Measurements from ENCODE around the gene NCOA3.

NCOA3 gene

DNA sequence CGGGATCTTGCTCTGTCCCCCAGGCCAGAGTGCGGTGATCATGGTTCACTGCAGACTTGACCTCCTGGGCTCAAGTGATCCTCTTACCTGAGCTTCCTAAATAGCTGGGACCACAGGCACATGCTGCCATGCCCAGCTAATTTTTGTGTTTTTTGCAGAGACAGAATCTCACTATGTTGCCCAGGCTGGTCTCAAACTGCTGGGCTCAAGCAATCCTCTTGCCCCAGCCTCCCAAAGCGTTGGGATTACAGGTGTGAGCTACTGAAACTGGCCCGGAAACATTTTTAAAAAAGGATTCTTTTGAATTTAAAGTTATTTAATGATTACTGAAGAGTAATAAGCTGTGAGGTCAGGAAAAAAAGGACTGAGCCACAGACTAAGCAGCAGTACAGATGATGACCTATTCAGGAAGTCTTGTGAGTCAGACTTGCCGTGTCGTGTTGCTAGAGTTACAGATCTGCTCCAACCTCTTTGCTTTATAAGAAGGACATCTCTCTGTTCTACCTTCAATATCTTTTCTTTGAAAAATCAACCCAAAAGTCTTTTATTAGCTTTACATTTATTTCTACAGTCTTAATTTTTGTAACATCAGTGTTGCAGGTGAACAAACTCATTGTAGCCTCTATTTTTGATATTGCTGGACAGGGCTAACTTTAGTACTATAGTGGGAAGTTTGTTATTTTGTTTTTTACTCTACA lies 108.7 kb downstream of the NCOA3 start:
- Histone ChIP-seq H2BK15ac (ENCODE audit: low read depth, poor library complexity, severe bottlenecking) (peak overlapping the region; percentile 96), H3K4me3 (ENCODE audit: insufficient read depth in 1 of 2, low read depth in 1 of 2, low read length in 2 of 2) (no peak overlapping the region), H3K23ac (ENCODE audit: low read length in 2 of 2) (no peak overlapping the region), H4K8ac (ENCODE audit: low read length) (no peak overlapping the region), H3K27ac (ENCODE audit: low read length, poor library complexity, severe bottlenecking) (peak overlapping the region; percentile 73), H3K4ac (ENCODE audit: low read depth in 1 of 2, low read length in 2 of 2) (peak overlapping the region in 1 of 2 experiments; percentile 54), H3K18ac (ENCODE audit: low read depth in 1 of 2, low read length in 2 of 2) (peak overlapping the region; percentile 70 to 88), H3K36me3 (ENCODE audit: control insufficient read depth in 1 of 2, insufficient read depth in 2 of 2, low read depth in 1 of 2, low read length in 2 of 2) (peaks cover 2 to 7% of the 10 kb centered on the region in 2 experiments), H3K9ac (ENCODE audit: low read length) (peak overlapping the region; percentile 87), H3K14ac (ENCODE audit: low read length in 2 of 2) (no peak overlapping the region), H4K91ac (ENCODE audit: low read length) (no peak overlapping the region), H3K27me3 (ENCODE audit: control insufficient read depth in 1 of 2, insufficient read depth in 1 of 2, low read length in 2 of 2) (no peaks in the 10 kb centered on the region), H2BK120ac (ENCODE audit: low read depth, low read length) (peak overlapping the region; percentile 49), H3K79me1 (replicated peaks; ENCODE audit: low read length, poor library complexity, severe bottlenecking) (peaks cover 23% of the 10 kb centered on the region), H3K4me1 (ENCODE audit: control insufficient read depth, insufficient read depth, low read depth, low read length) (peaks cover 4% of the 10 kb centered on the region), H2AK5ac (ENCODE audit: low read length, severe bottlenecking) (no peak overlapping the region), H2BK12ac (ENCODE audit: low read length in 2 of 2) (peak overlapping the region; percentile 77 to 86), H3K9me3 (ENCODE audit: control insufficient read depth, low read length) (no peaks in the 10 kb centered on the region), H3K4me2 (ENCODE audit: low read length, poor library complexity, severe bottlenecking) (no peak overlapping the region), H2BK5ac (ENCODE audit: low read depth, low read length, poor library complexity, severe bottlenecking) (no peak overlapping the region), H2AFZ (ENCODE audit: low read depth, low read length) (no peak overlapping the region)
- 41% methylated on average over 6 of the region's 6 CpGs for WGBS
- peak; percentile 94 for DNase-seq

DNA sequence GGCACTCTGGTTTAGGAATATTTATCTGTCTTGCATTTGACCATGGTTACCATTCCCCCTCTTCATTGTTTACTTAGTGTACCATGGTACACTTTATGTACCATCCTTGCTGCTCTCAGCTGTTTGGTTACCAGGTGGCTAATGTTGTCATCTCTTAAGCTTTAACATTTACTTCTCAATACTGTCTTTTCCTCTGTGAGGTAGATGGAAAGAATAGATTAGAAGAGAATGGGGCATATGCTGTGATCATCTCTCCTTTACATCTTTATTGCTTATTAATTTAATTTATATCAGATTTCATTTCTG lies 109.2 kb downstream of the NCOA3 start:
- Histone ChIP-seq H3K27ac (ENCODE audit: low read length, poor library complexity, severe bottlenecking) (no peak overlapping the region), H3K27me3 (ENCODE audit: control insufficient read depth in 1 of 2, insufficient read depth in 1 of 2, low read length in 2 of 2) (no peaks in the 10 kb centered on the region), H3K9ac (ENCODE audit: low read length) (peak overlapping the region; percentile 87), H3K36me3 (ENCODE audit: control insufficient read depth in 1 of 2, insufficient read depth in 2 of 2, low read depth in 1 of 2, low read length in 2 of 2) (peaks cover 2 to 6% of the 10 kb centered on the region in 2 experiments), H3K9me3 (ENCODE audit: control insufficient read depth, low read length) (no peaks in the 10 kb centered on the region), H3K18ac (ENCODE audit: low read depth in 1 of 2, low read length in 2 of 2) (no peak overlapping the region), H3K4me1 (ENCODE audit: control insufficient read depth, insufficient read depth, low read depth, low read length) (peaks cover 4% of the 10 kb centered on the region), H3K79me1 (replicated peaks; ENCODE audit: low read length, poor library complexity, severe bottlenecking) (peaks cover 22% of the 10 kb centered on the region), H2BK5ac (ENCODE audit: low read depth, low read length, poor library complexity, severe bottlenecking) (no peak overlapping the region), H3K4me3 (ENCODE audit: insufficient read depth in 1 of 2, low read depth in 1 of 2, low read length in 2 of 2) (no peak overlapping the region), H2AFZ (ENCODE audit: low read depth, low read length) (no peak overlapping the region), H3K4me2 (ENCODE audit: low read length, poor library complexity, severe bottlenecking) (no peak overlapping the region), H4K8ac (ENCODE audit: low read length) (no peak overlapping the region), H2BK120ac (ENCODE audit: low read depth, low read length) (no peak overlapping the region), H4K91ac (ENCODE audit: low read length) (no peak overlapping the region), H2BK12ac (ENCODE audit: low read length in 2 of 2) (no peak overlapping the region), H3K14ac (ENCODE audit: low read length in 2 of 2) (no peak overlapping the region), H2AK5ac (ENCODE audit: low read length, severe bottlenecking) (no peak overlapping the region), H3K4ac (ENCODE audit: low read depth in 1 of 2, low read length in 2 of 2) (peak overlapping the region in 1 of 2 experiments; percentile 75), H3K23ac (ENCODE audit: low read length in 2 of 2) (no peak overlapping the region), H2BK15ac (ENCODE audit: low read depth, poor library complexity, severe bottlenecking) (no peak overlapping the region)
- DNase-seq, result no peak

DNA sequence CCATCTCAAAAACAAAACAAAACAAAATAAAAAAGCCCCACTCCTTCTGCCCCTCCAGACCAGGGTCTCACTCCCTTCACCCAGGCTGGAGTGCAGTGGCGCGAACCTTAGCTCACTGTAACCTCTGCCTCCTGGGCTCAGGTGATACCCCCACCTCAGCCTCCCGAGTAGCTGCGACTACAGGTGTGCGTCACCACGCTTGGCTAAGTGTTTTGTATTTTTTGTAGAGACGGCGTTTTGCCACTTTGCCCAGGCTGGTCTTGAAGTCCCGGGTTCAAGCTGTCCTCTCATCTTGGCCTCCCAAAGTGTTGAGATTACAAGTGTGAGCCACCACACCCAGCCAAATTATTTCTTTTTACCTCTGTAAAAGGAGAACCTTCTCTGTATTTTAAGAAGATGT lies 110.1 kb downstream of the NCOA3 start:
- no peak overlapping the region for H3K23ac ChIP-seq (ENCODE audit: low read length in 2 of 2)
- H2AK5ac ChIP-seq (ENCODE audit: low read length, severe bottlenecking), result no peak overlapping the region
- no peak overlapping the region for H3K9ac ChIP-seq (ENCODE audit: low read length)
- H3K4me1 ChIP-seq (ENCODE audit: control insufficient read depth, insufficient read depth, low read depth, low read length), result peaks cover 4% of the 10 kb centered on the region
- no peak overlapping the region for H3K4me2 ChIP-seq (ENCODE audit: low read length, poor library complexity, severe bottlenecking)
- H3K27ac ChIP-seq (ENCODE audit: low read length, poor library complexity, severe bottlenecking), result no peak overlapping the region
- H2BK5ac ChIP-seq (ENCODE audit: low read depth, low read length, poor library complexity, severe bottlenecking), result no peak overlapping the region
- peak overlapping the region; percentile 48 for H2BK15ac ChIP-seq (ENCODE audit: low read depth, poor library complexity, severe bottlenecking)
- no peak overlapping the region for H2BK12ac ChIP-seq (ENCODE audit: low read length in 2 of 2)
- WGBS, result 98% methylated on average over 8 of the region's 9 CpGs
- H2AFZ ChIP-seq (ENCODE audit: low read depth, low read length), result no peak overlapping the region
- peaks cover 17% of the 10 kb centered on the region for H3K79me1 ChIP-seq (replicated peaks; ENCODE audit: low read length, poor library complexity, severe bottlenecking)
- peaks cover 2 to 3% of the 10 kb centered on the region in 2 experiments for H3K36me3 ChIP-seq (ENCODE audit: control insufficient read depth in 1 of 2, insufficient read depth in 2 of 2, low read depth in 1 of 2, low read length in 2 of 2)
- no peaks in the 10 kb centered on the region for H3K27me3 ChIP-seq (ENCODE audit: control insufficient read depth in 1 of 2, insufficient read depth in 1 of 2, low read length in 2 of 2)
- H4K91ac ChIP-seq (ENCODE audit: low read length), result no peak overlapping the region
- H3K18ac ChIP-seq (ENCODE audit: low read depth in 1 of 2, low read length in 2 of 2), result peak overlapping the region in 1 of 2 experiments; percentile 22
- H3K4me3 ChIP-seq (ENCODE audit: insufficient read depth in 1 of 2, low read depth in 1 of 2, low read length in 2 of 2), result no peak overlapping the region
- no peak overlapping the region for H3K4ac ChIP-seq (ENCODE audit: low read depth in 1 of 2, low read length in 2 of 2)
- peak overlapping the region; percentile 37 for H4K8ac ChIP-seq (ENCODE audit: low read length)
- no peak for DNase-seq
- H3K9me3 ChIP-seq (ENCODE audit: control insufficient read depth, low read length), result no peaks in the 10 kb centered on the region
- no peak overlapping the region for H2BK120ac ChIP-seq (ENCODE audit: low read depth, low read length)
- no peak overlapping the region for H3K14ac ChIP-seq (ENCODE audit: low read length in 2 of 2)

DNA sequence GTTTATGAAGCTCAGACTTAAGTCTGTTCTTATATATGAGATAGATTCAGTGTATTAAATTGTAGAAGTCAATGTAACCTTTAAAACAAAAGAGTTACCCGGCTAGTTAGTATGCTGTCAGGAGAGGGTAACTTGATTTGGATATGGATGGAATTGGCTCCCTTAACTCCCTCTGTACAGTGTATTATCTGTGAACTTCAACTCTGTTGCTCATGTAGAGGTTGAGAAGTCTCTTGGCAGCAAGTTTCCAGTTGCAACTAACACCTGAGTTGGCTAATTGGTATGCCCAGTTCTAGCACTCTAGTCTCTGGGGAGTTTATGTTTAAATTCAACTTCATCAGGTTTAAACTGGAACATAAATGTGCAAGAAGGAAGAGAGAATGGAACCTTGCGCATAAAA lies 111.0 kb downstream of the NCOA3 start:
- Histone ChIP-seq H3K4me1 (ENCODE audit: control insufficient read depth, insufficient read depth, low read depth, low read length) (peaks cover 4% of the 10 kb centered on the region), H3K4ac (ENCODE audit: low read depth in 1 of 2, low read length in 2 of 2) (no peak overlapping the region), H2BK12ac (ENCODE audit: low read length in 2 of 2) (no peak overlapping the region), H3K9ac (ENCODE audit: low read length) (no peak overlapping the region), H3K4me2 (ENCODE audit: low read length, poor library complexity, severe bottlenecking) (no peak overlapping the region), H3K14ac (ENCODE audit: low read length in 2 of 2) (no peak overlapping the region), H3K27me3 (ENCODE audit: control insufficient read depth in 1 of 2, insufficient read depth in 1 of 2, low read length in 2 of 2) (no peaks in the 10 kb centered on the region), H4K8ac (ENCODE audit: low read length) (no peak overlapping the region), H3K23ac (ENCODE audit: low read length in 2 of 2) (no peak overlapping the region), H3K9me3 (ENCODE audit: control insufficient read depth, low read length) (no peaks in the 10 kb centered on the region), H4K91ac (ENCODE audit: low read length) (no peak overlapping the region), H3K18ac (ENCODE audit: low read depth in 1 of 2, low read length in 2 of 2) (no peak overlapping the region), H3K36me3 (ENCODE audit: control insufficient read depth in 1 of 2, insufficient read depth in 2 of 2, low read depth in 1 of 2, low read length in 2 of 2) (peaks cover 2 to 7% of the 10 kb centered on the region in 2 experiments), H2BK120ac (ENCODE audit: low read depth, low read length) (no peak overlapping the region), H3K4me3 (ENCODE audit: insufficient read depth in 1 of 2, low read depth in 1 of 2, low read length in 2 of 2) (no peak overlapping the region), H2BK15ac (ENCODE audit: low read depth, poor library complexity, severe bottlenecking) (no peak overlapping the region), H2AFZ (ENCODE audit: low read depth, low read length) (no peak overlapping the region), H2BK5ac (ENCODE audit: low read depth, low read length, poor library complexity, severe bottlenecking) (no peak overlapping the region), H3K79me1 (replicated peaks; ENCODE audit: low read length, poor library complexity, severe bottlenecking) (peaks cover 17% of the 10 kb centered on the region), H3K27ac (ENCODE audit: low read length, poor library complexity, severe bottlenecking) (no peak overlapping the region), H2AK5ac (ENCODE audit: low read length, severe bottlenecking) (no peak overlapping the region)
- WGBS, result 71% methylated on average over 1 of the region's 2 CpGs
- no peak for DNase-seq

Measured in mesenchymal stem cell (in vitro differentiated cells and primary cell).